H9 (cell line): ENCODE results near the gene ITPR1. TPM values are rescaled to one million over a fixed set of nuclear protein-coding genes. Genes with fewer than 3 reads are reported as not detected.

Experiments used
- DNase-seq: peaks from one replicate; pipeline ENCODE4 v3.0.0-alpha.2; 2017
- H2AFZ ChIP-seq: one replicate; pipeline ENCODE4 v1.6.1; 2013; ENCODE audit warnings: mild to moderate bottlenecking, low read length, control low read depth, moderate library complexity
- H2AK5ac ChIP-seq: 2 replicates; pipeline ENCODE4 v1.6.1; 2013; ENCODE audit warnings: low read length, control low read depth, mixed read lengths; ENCODE audit not compliant: insufficient read length
- H2BK120ac ChIP-seq: one replicate; pipeline ENCODE4 v1.6.1; 2013; ENCODE audit warnings: low read depth, mild to moderate bottlenecking, low read length, control low read depth, inconsistent platforms; ENCODE audit not compliant: poor library complexity, severe bottlenecking
- H2BK12ac ChIP-seq: 2 replicates; pipeline ENCODE4 v1.6.1; 2013; ENCODE audit warnings: low read length, control low read depth, mixed read lengths, low read depth; ENCODE audit not compliant: insufficient read length
- H2BK15ac ChIP-seq: 2 replicates; pipeline ENCODE4 v1.6.1; 2013; ENCODE audit warnings: low read depth, low read length, control low read depth
- H2BK20ac ChIP-seq: one replicate; pipeline ENCODE4 v1.6.1; 2013; ENCODE audit warnings: low read depth, mild to moderate bottlenecking, low read length, control low read depth, inconsistent platforms; ENCODE audit not compliant: poor library complexity, severe bottlenecking
- H2BK5ac ChIP-seq: 2 replicates; pipeline ENCODE4 v1.6.1; 2013; ENCODE audit warnings: low read length, control low read depth, mixed read lengths; ENCODE audit not compliant: insufficient read length
- H3K14ac ChIP-seq: 2 replicates; pipeline ENCODE4 v1.6.1; 2013; ENCODE audit warnings: low read length, control low read depth; ENCODE audit not compliant: insufficient read depth
- H3K18ac ChIP-seq: 2 replicates; pipeline ENCODE4 v1.6.1; 2013; ENCODE audit warnings: low read depth, mild to moderate bottlenecking, mixed read lengths, low read length, control low read depth; ENCODE audit not compliant: insufficient read length
- H3K23ac ChIP-seq: 2 replicates; pipeline ENCODE4 v1.6.1; 2013; ENCODE audit warnings: low read length, control low read depth, mixed read lengths, low read depth; ENCODE audit not compliant: insufficient read length
- H3K23me2 ChIP-seq: 2 replicates; pipeline ENCODE4 v1.6.1; 2013; ENCODE audit warnings: low read depth, mild to moderate bottlenecking, mixed read lengths, low read length, control low read depth; ENCODE audit not compliant: insufficient read length, poor library complexity, severe bottlenecking
- H3K27ac ChIP-seq: 2 replicates; pipeline ENCODE4 v1.5.1; 2013; ENCODE audit warnings: low read length, control low read depth, mixed read lengths, low read depth; ENCODE audit not compliant: insufficient read length
- H3K27me3 ChIP-seq: 2 replicates; pipeline ENCODE4 v1.6.1; 2013; ENCODE audit warnings: low read length, control low read depth, inconsistent platforms; ENCODE audit not compliant: insufficient read depth
- H3K4ac ChIP-seq: 2 replicates; pipeline ENCODE4 v1.6.1; 2013; ENCODE audit warnings: low read depth, mild to moderate bottlenecking, control low read depth, inconsistent platforms, low read length, moderate library complexity
- H3K4me1 ChIP-seq: 2 replicates; pipeline ENCODE4 v1.6.1; 2013; ENCODE audit warnings: low read length, control low read depth, inconsistent platforms; ENCODE audit not compliant: insufficient read depth
- H3K4me2 ChIP-seq: 2 replicates; pipeline ENCODE4 v1.6.1; 2013; ENCODE audit warnings: low read length, control low read depth, mixed read lengths; ENCODE audit not compliant: insufficient read length, insufficient read depth
- H3K56ac ChIP-seq: 2 replicates; pipeline ENCODE4 v1.6.1; 2013; ENCODE audit warnings: low read depth, mild to moderate bottlenecking, mixed read lengths, low read length, control low read depth; ENCODE audit not compliant: insufficient read length
- H3K79me1 ChIP-seq: 2 replicates; pipeline ENCODE4 v1.6.1; 2013; ENCODE audit warnings: low read depth, mild to moderate bottlenecking, moderate library complexity, low read length, control low read depth, inconsistent platforms; ENCODE audit not compliant: insufficient read depth, poor library complexity, severe bottlenecking
- H3K79me2 ChIP-seq: 2 replicates; pipeline ENCODE4 v1.6.1; 2013; ENCODE audit warnings: low read length, control low read depth, inconsistent platforms; ENCODE audit not compliant: insufficient read depth
- H3K9ac ChIP-seq: 2 replicates; pipeline ENCODE4 v1.6.1; 2013; ENCODE audit warnings: low read length, control low read depth, mixed read lengths; ENCODE audit not compliant: insufficient read length; ENCODE audit errors: extremely low read depth
- H3K9me3 ChIP-seq: one replicate; pipeline ENCODE4 v1.6.1; 2013; ENCODE audit warnings: low read depth, low read length, inconsistent platforms; ENCODE audit not compliant: control insufficient read depth
- H3T11ph ChIP-seq: one replicate; pipeline ENCODE4 v1.6.1; 2013; ENCODE audit warnings: mild to moderate bottlenecking, low read length, control low read depth, inconsistent platforms
- H4K20me1 ChIP-seq: one replicate; pipeline ENCODE4 v1.6.1; 2013; ENCODE audit not compliant: control insufficient read depth, insufficient read length, insufficient read depth
- H4K5ac ChIP-seq: 2 replicates; pipeline ENCODE4 v1.6.1; 2013; ENCODE audit warnings: low read depth, mild to moderate bottlenecking, mixed read lengths, low read length, control low read depth; ENCODE audit not compliant: insufficient read length
- H4K8ac ChIP-seq: replicated peaks from 2 replicates; pipeline ENCODE4 v1.6.1; 2013; ENCODE audit warnings: low read length, control low read depth, mixed read lengths, low read depth; ENCODE audit not compliant: insufficient read length
- H4K91ac ChIP-seq: 2 replicates; pipeline ENCODE4 v1.6.1; 2013; ENCODE audit warnings: low read depth, mild to moderate bottlenecking, moderate library complexity, mixed read lengths, low read length, control low read depth; ENCODE audit not compliant: insufficient read length
- H3K27ac Mint-ChIP-seq, 3 experiments: 2 replicates in 2 of 3; 3 replicates in 1 of 3; pipeline ENCODE4 v1.8.0; 2020 to 2021; ENCODE audit warnings: mixed read lengths in 3 of 3, mild to moderate bottlenecking in 1 of 3, moderate library complexity in 1 of 3
- H3K27me3 Mint-ChIP-seq: 2 replicates; pipeline ENCODE4 v1.8.0; 2021; ENCODE audit warnings: low read depth, mild to moderate bottlenecking, moderate library complexity, mixed read lengths
- H3K36me3 Mint-ChIP-seq, 3 experiments: 2 replicates in 2 of 3; 3 replicates in 1 of 3; pipeline ENCODE4 v1.8.0; 2020 to 2021; ENCODE audit warnings: low read depth in 3 of 3, mixed read lengths in 3 of 3; ENCODE audit not compliant: insufficient read depth in 1 of 3
- H3K4me1 Mint-ChIP-seq, 2 experiments: 2 replicates each; pipeline ENCODE4 v1.8.0; 2020; ENCODE audit warnings: mixed read lengths in 2 of 2
- H3K4me3 Mint-ChIP-seq, 2 experiments: 2 replicates in 1 of 2; 3 replicates in 1 of 2; pipeline ENCODE4 v1.8.0; 2020 to 2021; ENCODE audit warnings: mild to moderate bottlenecking in 2 of 2, mixed read lengths in 2 of 2, moderate library complexity in 1 of 2
- H3K9me3 Mint-ChIP-seq, 2 experiments: 2 replicates in 1 of 2; 3 replicates in 1 of 2; pipeline ENCODE4 v1.8.0; 2020; ENCODE audit warnings: mild to moderate bottlenecking in 2 of 2, mixed read lengths in 2 of 2, moderate library complexity in 1 of 2
- WGBS: extraction: QIAGEN DNeasy Blood & Tissue Kit; methylation state at CpG from one replicate; pipeline ENCODE4 v1.1.7; 2013; ENCODE audit warnings: missing lambda C conversion rate, low lambda C conversion rate, mixed read lengths; ENCODE audit not compliant: insufficient read length; ENCODE audit errors: extremely low coverage; 5-methylcytosine and 5-hydroxymethylcytosine counted together
- total RNA-seq: library from RNA; stranded (reverse); gene quantifications from 2 replicates; pipeline ENCODE4 v1.2.1, GENCODE V29; 2021
- TF ChIP-seq, protein P1 (sequence below): fragments of 200-600 bp; sonication (generic); conservative IDR thresholded peaks from 3 replicates; pipeline ENCODE4 v1.8.0; 2021; ENCODE audit warnings: antibody characterized with exemption, mild to moderate bottlenecking

ITPR1 gene
- total RNA-seq, 1 experiment from 2014 or later: 4.2 TPM

DNA sequence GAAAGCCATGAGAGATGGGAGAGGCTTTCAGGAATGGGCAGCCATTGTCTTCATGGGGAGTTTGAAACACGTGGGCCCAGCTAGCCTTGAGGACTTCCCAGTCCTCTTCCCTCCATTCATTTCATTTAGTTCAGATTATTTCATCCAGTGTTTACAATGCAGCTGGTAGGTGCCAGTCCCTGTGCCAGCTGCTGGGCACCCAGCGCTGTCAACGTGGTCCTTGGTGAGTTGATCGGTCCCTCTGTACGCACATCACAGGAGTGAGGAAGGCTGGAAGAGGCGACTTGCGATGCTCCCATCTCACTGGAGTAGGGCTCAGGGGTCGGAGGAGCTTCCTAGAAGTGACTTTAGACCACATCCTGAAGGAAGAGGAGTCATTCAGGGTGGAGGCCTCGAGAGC is 279.7 kb downstream of the ITPR1 start:
- H3K27ac Mint-ChIP-seq: peak overlapping the region in 2 of 3 experiments; percentile 40 to 79; a peak in 1 of 7 replicates
- H3K23me2 ChIP-seq: no peaks in the 10 kb centered on the region

More for the DNA sequence above, 279.7 kb downstream of the ITPR1 start:
- no peak overlapping the region for H3K4ac ChIP-seq
- no peaks in the 10 kb centered on the region for H3K4me1 Mint-ChIP-seq
- no CpG with 5 or more reads among the region's 9 CpGs for WGBS
- H3K9ac ChIP-seq: no peak overlapping the region
- no peak overlapping the region for H3K4me3 Mint-ChIP-seq
- no peak overlapping the region for H4K5ac ChIP-seq
- no peak overlapping the region for H3K56ac ChIP-seq
- peak overlapping the region; percentile 53 for H4K8ac ChIP-seq
- TF ChIP-seq, protein P1, sequence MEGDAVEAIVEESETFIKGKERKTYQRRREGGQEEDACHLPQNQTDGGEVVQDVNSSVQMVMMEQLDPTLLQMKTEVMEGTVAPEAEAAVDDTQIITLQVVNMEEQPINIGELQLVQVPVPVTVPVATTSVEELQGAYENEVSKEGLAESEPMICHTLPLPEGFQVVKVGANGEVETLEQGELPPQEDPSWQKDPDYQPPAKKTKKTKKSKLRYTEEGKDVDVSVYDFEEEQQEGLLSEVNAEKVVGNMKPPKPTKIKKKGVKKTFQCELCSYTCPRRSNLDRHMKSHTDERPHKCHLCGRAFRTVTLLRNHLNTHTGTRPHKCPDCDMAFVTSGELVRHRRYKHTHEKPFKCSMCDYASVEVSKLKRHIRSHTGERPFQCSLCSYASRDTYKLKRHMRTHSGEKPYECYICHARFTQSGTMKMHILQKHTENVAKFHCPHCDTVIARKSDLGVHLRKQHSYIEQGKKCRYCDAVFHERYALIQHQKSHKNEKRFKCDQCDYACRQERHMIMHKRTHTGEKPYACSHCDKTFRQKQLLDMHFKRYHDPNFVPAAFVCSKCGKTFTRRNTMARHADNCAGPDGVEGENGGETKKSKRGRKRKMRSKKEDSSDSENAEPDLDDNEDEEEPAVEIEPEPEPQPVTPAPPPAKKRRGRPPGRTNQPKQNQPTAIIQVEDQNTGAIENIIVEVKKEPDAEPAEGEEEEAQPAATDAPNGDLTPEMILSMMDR: no peak
- no peaks in the 10 kb centered on the region for H3K27me3 ChIP-seq
- H2AFZ ChIP-seq: no peak overlapping the region
- H4K20me1 ChIP-seq: no peaks in the 10 kb centered on the region
- no peak overlapping the region for H3K18ac ChIP-seq
- no peak overlapping the region for H2BK120ac ChIP-seq
- no peak overlapping the region for H2BK12ac ChIP-seq
- DNase-seq: no peak
- no peaks in the 10 kb centered on the region for H3K27me3 Mint-ChIP-seq
- no peak overlapping the region for H3K27ac ChIP-seq
- H3K9me3 ChIP-seq: no peaks in the 10 kb centered on the region
- no peak overlapping the region for H3K4me2 ChIP-seq
- H3K9me3 Mint-ChIP-seq: no peaks in the 10 kb centered on the region
- no peak overlapping the region for H2BK5ac ChIP-seq
- H2AK5ac ChIP-seq: no peak overlapping the region
- no peaks in the 10 kb centered on the region for H3K4me1 ChIP-seq
- H2BK15ac ChIP-seq: no peak overlapping the region
- no peak overlapping the region for H3K14ac ChIP-seq
- H4K91ac ChIP-seq: no peak overlapping the region
- H2BK20ac ChIP-seq: no peak overlapping the region
- no peaks in the 10 kb centered on the region for H3K79me1 ChIP-seq
- no peak overlapping the region for H3T11ph ChIP-seq
- H3K36me3 Mint-ChIP-seq: no peaks in the 10 kb centered on the region
- no peaks in the 10 kb centered on the region for H3K79me2 ChIP-seq
- H3K23ac ChIP-seq: no peak overlapping the region
